Astrocyte (in vitro differentiated cells and primary cell): ENCODE data around the gene MEIOSIN. TPM values are rescaled to one million over a fixed set of nuclear protein-coding genes. Genes with fewer than 3 reads are reported as not detected.

Experiments
- DNase-seq: peaks from one replicate; pipeline ENCODE4 v3.0.0-alpha.2; 2010; ENCODE audit warnings: low read depth
- FAIRE-seq: peaks from 2 replicates; lab custom pipeline; 2011; peaks lifted over from hg19 to GRCh38; lab: Jason Lieb, UNC
- H2AFZ ChIP-seq: 2 replicates; pipeline ENCODE4 v1.6.0; 2012; ENCODE audit warnings: low read depth, low read length, inconsistent platforms
- H3K27ac ChIP-seq: 2 replicates; pipeline ENCODE4 v1.5.1; 2011; ENCODE audit warnings: low read depth, low read length, inconsistent platforms
- H3K27me3 ChIP-seq: 2 replicates; pipeline ENCODE4 v1.6.0; 2011; ENCODE audit warnings: low read length, inconsistent platforms; ENCODE audit not compliant: insufficient read depth
- H3K36me3 ChIP-seq: 2 replicates; pipeline ENCODE4 v1.5.1; 2011; ENCODE audit warnings: low read length, inconsistent platforms; ENCODE audit not compliant: insufficient read depth
- H3K4me1 ChIP-seq: 2 replicates; pipeline ENCODE4 v1.5.1; 2011; ENCODE audit warnings: low read length, inconsistent platforms; ENCODE audit not compliant: insufficient read depth
- H3K4me2 ChIP-seq: 2 replicates; pipeline ENCODE4 v1.6.0; 2012; ENCODE audit warnings: low read length, inconsistent platforms
- H3K4me3 ChIP-seq: 2 replicates; pipeline ENCODE4 v1.5.1; 2011; ENCODE audit warnings: low read depth, mild to moderate bottlenecking, low read length, inconsistent platforms; ENCODE audit not compliant: insufficient read depth
- H3K79me2 ChIP-seq: 2 replicates; pipeline ENCODE4 v1.6.0; 2012; ENCODE audit warnings: mild to moderate bottlenecking, low read length, inconsistent platforms; ENCODE audit not compliant: insufficient read depth
- H3K9ac ChIP-seq: 2 replicates; pipeline ENCODE4 v1.6.0; 2012; ENCODE audit warnings: mild to moderate bottlenecking, low read length, inconsistent platforms
- H3K9me3 ChIP-seq: 2 replicates; pipeline ENCODE4 v1.5.1; 2012; ENCODE audit warnings: low read depth, mild to moderate bottlenecking, low read length, inconsistent platforms; ENCODE audit not compliant: insufficient read depth
- H4K20me1 ChIP-seq: 2 replicates; pipeline ENCODE4 v1.6.0; 2012; ENCODE audit warnings: low read length, inconsistent platforms; ENCODE audit not compliant: insufficient read depth
- H3K27ac Mint-ChIP-seq: one replicate; pipeline ENCODE4 v1.8.0; 2021; ENCODE audit warnings: mild to moderate bottlenecking, mixed read lengths; ENCODE audit not compliant: unreplicated experiment
- H3K27me3 Mint-ChIP-seq: one replicate; pipeline ENCODE4 v1.8.0; 2021; ENCODE audit warnings: low read depth, mixed read lengths; ENCODE audit not compliant: unreplicated experiment
- H3K36me3 Mint-ChIP-seq: one replicate; pipeline ENCODE4 v1.8.0; 2021; ENCODE audit warnings: low read depth, mixed read lengths; ENCODE audit not compliant: unreplicated experiment
- H3K4me1 Mint-ChIP-seq: one replicate; pipeline ENCODE4 v1.8.0; 2021; ENCODE audit warnings: low read depth, mixed read lengths; ENCODE audit not compliant: unreplicated experiment
- H3K4me3 Mint-ChIP-seq: one replicate; pipeline ENCODE4 v1.8.0; 2021; ENCODE audit warnings: mild to moderate bottlenecking, moderate library complexity, mixed read lengths; ENCODE audit not compliant: unreplicated experiment
- H3K9me3 Mint-ChIP-seq: one replicate; pipeline ENCODE4 v1.8.0; 2021; ENCODE audit warnings: mild to moderate bottlenecking, mixed read lengths; ENCODE audit not compliant: unreplicated experiment
- CTCF ChIP-seq: IDR thresholded peaks from 2 replicates; pipeline ENCODE4 v1.5.1; 2011; ENCODE audit warnings: low read depth, mild to moderate bottlenecking, inconsistent platforms, low read length, moderate library complexity; ENCODE audit not compliant: insufficient read depth
- EZH2 ChIP-seq: IDR thresholded peaks from 2 replicates; pipeline ENCODE4 v1.6.1; 2012; ENCODE audit warnings: mild to moderate bottlenecking, low read length, inconsistent platforms; ENCODE audit not compliant: insufficient read depth
- total RNA-seq: library from RNA; stranded (reverse); gene quantifications from 2 replicates; pipeline ENCODE4 v1.2.1, GENCODE V29; 2021

Gene MEIOSIN
- total RNA-seq, 1 donor from 2014 or later, result not detected

- no peak overlapping the region for H2AFZ ChIP-seq
- no peak overlapping the region for H3K27ac ChIP-seq
- H4K20me1 ChIP-seq, result no peaks in the 10 kb centered on the region
- H3K9ac ChIP-seq, result no peak overlapping the region
- no peak overlapping the region for H3K4me2 ChIP-seq
- no peaks in the 10 kb centered on the region for H3K4me1 Mint-ChIP-seq
- no peak overlapping the region for H3K4me3 Mint-ChIP-seq
- no peak for DNase-seq
- no peaks in the 10 kb centered on the region for H3K36me3 ChIP-seq
- no peaks in the 10 kb centered on the region for H3K4me1 ChIP-seq
- FAIRE-seq, result no peak
- no peak overlapping the region for H3K4me3 ChIP-seq
- peaks cover 1% of the 10 kb centered on the region for H3K9me3 Mint-ChIP-seq
- no peaks in the 10 kb centered on the region for H3K9me3 ChIP-seq
- peaks cover 15% of the 10 kb centered on the region for H3K27me3 Mint-ChIP-seq
- no peaks in the 10 kb centered on the region for H3K27me3 ChIP-seq
- TF ChIP-seq EZH2, result no peak
- TF ChIP-seq CTCF, result no peak
- no peak overlapping the region for H3K27ac Mint-ChIP-seq
- no peaks in the 10 kb centered on the region for H3K79me2 ChIP-seq
- no peaks in the 10 kb centered on the region for H3K36me3 Mint-ChIP-seq
These were observed 19.4 kb downstream of the MEIOSIN start for GRCh38 chr19:45752639-45753038.

- no peaks in the 10 kb centered on the region for H4K20me1 ChIP-seq
- DNase-seq, result no peak
- peaks cover 1% of the 10 kb centered on the region for H3K9me3 Mint-ChIP-seq
These were observed 20.3 kb downstream of the MEIOSIN start for GRCh38 chr19:45753548-45753947.

More at GRCh38 chr19:45753548-45753947, 20.3 kb downstream of the MEIOSIN start:
- Histone ChIP-seq H3K36me3 (no peaks in the 10 kb centered on the region), H3K9me3 (no peaks in the 10 kb centered on the region), H3K27ac (no peak overlapping the region), H3K79me2 (no peaks in the 10 kb centered on the region), H3K4me3 (no peak overlapping the region), H3K4me1 (no peaks in the 10 kb centered on the region), H2AFZ (no peak overlapping the region), H3K9ac (no peak overlapping the region), H3K4me2 (no peak overlapping the region), H3K27me3 (no peaks in the 10 kb centered on the region)
- Mint-ChIP-seq H3K4me1 (no peaks in the 10 kb centered on the region), H3K27ac (no peak overlapping the region), H3K4me3 (no peak overlapping the region), H3K27me3 (peaks cover 15% of the 10 kb centered on the region), H3K36me3 (no peaks in the 10 kb centered on the region)
- FAIRE-seq, result no peak
- TF ChIP-seq CTCF (no peak), EZH2 (no peak)
